ENCODE data around the gene C14orf119. TPM values are rescaled to one million over a fixed set of nuclear protein-coding genes. Genes with fewer than 3 reads are reported as not detected.

Gene C14orf119
- total RNA-seq, 8 experiments from 2014 or later: 13.4 to 113 (median 35.1) TPM

DNA sequence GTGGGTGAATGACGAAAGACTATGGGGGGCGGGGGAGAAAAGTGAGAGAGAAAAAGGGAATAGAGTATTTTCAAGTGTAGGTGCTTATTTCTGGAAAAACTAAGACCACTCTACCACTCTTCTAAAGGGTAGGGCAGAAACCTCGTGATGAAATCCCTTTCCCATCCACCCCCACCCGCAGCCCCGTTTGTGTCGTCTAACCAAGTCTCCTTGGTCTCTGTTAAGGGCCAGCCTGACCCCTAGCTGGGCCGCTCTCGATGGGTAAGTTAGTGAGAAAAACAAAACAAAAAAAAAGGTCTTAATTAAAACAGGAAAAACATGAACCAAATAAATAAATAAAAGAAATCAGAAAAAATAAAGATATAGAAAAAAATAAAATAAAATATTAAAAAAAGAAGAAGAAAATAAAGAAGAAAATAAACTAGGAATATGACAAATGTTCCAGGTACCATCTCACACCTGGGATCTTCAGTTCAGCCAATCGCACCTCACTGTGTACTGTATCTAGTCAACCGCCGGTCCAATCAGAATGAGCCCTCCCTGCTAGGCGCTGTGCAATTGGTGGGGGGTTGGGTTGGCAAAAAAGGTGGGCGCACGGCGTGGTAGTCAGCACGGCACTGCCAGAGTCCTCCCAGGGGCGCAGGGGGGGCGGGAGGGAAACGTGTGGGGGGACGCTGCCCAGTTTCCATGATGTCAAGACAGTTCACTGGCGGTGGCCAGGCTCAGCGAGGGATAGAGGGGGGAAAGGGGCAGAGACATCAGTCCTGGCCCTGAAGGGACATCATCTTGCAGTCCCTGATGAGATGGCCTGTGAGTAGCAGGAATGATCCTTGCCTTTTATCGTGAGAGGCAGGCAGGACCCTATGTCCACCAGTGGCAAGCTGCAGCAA, 28.2 kb upstream of the C14orf119 start:
- H3K4me3 ChIP-seq: no peak overlapping the region

DNA sequence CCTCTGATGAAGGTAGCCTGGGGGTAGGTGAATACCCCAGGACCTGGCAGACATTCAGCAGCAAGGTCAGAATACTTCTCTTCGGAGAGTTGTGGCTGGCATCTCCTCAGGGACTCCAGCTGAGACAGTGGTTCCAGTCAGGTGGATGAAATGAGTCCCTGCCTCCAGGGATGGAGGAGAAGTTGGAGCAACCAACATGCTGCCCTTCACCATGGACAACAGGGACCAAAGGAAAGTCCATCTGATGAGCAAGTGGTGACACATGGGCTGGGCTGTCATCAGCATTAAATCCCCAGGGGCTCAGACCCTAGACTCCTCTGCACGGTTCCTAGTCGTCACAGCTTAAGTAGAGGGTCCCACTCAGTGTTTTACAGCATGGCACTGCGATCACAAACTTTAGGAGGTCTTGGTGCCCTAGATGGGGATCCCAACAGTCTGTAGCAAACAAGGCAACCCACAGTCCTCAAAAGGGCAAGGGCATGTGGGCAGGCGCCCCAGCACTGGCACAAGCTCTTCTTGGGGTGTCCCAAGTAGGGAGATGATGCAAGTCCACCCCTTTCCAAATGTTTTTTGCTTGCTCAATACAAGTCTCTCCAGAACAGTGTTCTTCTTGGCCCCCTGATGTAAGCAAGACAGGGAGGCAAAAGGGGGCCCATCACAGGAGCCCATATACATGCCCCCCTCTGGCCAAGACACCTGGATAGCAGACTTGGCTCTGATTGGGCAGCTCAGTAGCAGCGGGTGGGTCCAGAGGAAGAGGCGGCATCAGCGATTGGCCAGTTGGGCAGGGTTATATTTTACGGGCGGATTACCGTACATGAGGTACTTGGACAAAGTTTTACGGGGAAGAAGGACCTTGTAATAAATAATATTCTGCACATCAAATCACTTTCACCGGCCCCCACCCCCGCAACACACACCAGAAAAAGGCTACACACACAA, 27.2 kb upstream of the C14orf119 start:
- 64 to 100% (median 80%) methylated on average over 2 to 8 of the region's 14 CpGs; no CpG with 5 or more reads in 1 of the 10 experiments for WGBS, 10 experiments
- in situ Hi-C loops (cut with MboI; ENCODE audit: low pct_unique_long_range_greater_than_20kb in 2 of 9, low sequenced_read_pairs in 9 of 9, unreplicated experiment in 9 of 9): loop anchor here in 6 of 9 experiments (10.0 to 25.0 kb wide), 3 partner anchors 83 to 506 kb away; partner anchors contain the start of genes AJUBA (in 2 of the 6) and HAUS4 (in 2 of the 6)
- peak in 3 of 8 experiments; percentile 2 to 7 (median 5) for ATAC-seq (replicated peaks in 6 of 8)
- Histone ChIP-seq H3K4me3 (no peak overlapping the region), H3K27ac (no peak overlapping the region), H3K4me1 (replicated peaks in 1 of 2) (peaks cover 27 to 31% of the 10 kb centered on the region in 2 donors)

More for the DNA sequence above, 28.2 kb upstream of the C14orf119 start:
- ATAC-seq (replicated peaks in 6 of 8): no peak
- Histone ChIP-seq H3K4me1 (replicated peaks in 1 of 2) (peaks cover 22 to 28% of the 10 kb centered on the region in 2 donors), H3K27ac (no peak overlapping the region)
- WGBS, 10 experiments: 80 to 100% (median 93%) methylated on average over 2 to 16 of the region's 23 CpGs; no CpG with 5 or more reads in 1 of the 10 experiments
- in situ Hi-C loops (cut with MboI; ENCODE audit: low pct_unique_long_range_greater_than_20kb in 2 of 9, low sequenced_read_pairs in 9 of 9, unreplicated experiment in 9 of 9): loop anchor here in 6 of 9 experiments (10.0 to 25.0 kb wide), 3 partner anchors 82 to 505 kb away; partner anchors contain the start of genes AJUBA (in 2 of the 6) and HAUS4 (in 2 of the 6)

DNA sequence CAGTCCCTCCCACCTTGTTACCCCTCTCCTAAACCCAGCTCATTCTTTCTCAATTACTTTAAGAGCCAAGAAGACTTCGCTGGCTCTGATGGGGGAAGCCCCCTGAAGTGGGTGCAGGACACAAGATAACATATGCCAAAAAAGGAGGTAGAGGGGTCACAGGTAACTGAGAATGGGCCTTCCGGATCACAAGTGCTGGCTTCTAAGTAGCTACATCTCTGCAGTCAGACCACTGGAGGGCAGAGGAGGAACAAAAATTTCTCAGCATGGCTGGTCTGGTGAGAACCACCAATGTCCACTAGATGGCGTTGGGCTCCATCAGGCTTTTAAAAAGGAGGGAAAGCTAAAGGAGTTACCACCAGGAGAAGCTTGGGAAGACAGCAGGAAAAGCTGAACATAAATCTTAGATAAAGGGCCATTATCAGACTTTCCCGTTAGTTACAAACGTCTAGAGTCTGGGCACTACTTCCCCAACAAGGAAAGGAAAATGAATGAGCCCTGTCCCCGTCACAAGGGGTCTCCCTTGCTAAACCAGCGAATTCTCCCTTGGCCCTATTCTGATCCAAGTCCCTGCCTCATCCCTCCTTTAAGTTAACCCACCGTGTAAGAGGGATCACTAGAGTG, 26.4 kb upstream of the C14orf119 start:
- 0 to 70% (median 17%) methylated on average over 2 to 4 of the region's 8 CpGs; no CpG with 5 or more reads in 3 of the 10 experiments for WGBS, 10 experiments
- Histone ChIP-seq H3K27ac (no peak overlapping the region), H3K4me1 (replicated peaks in 1 of 2) (peaks cover 27 to 31% of the 10 kb centered on the region in 2 donors), H3K4me3 (peak overlapping the region in 2 of 5 donors; percentile 2 to 13)
- in situ Hi-C loops (cut with MboI; ENCODE audit: low pct_unique_long_range_greater_than_20kb in 2 of 9, low sequenced_read_pairs in 9 of 9, unreplicated experiment in 9 of 9): loop anchor here in 6 of 9 experiments (10.0 to 25.0 kb wide), 3 partner anchors 84 to 507 kb away; partner anchors contain the start of genes AJUBA (in 2 of the 6) and HAUS4 (in 2 of the 6)
- peak; percentile 47 to 71 (median 60) for ATAC-seq (replicated peaks in 6 of 8)

DNA sequence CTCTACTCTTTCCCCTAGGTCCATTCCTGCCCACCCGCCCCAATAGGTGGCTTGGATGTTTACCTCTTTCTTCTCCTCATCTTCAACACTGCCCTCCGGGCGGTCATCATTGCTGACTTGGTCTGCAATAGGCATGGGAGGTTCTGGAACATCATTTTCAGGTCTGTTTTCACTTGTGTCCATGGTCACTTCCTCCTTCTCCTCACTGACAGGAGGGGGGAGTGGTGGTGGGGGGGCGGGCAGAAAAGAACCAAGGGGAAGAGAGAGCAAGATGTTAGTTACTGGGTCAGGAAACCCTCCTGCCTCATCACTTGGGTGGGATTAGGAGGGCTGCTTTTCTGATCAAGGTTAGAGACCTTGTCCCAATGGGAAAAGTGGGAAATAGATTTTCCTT, 25.9 kb upstream of the C14orf119 start:
- 60 to 100% (median 76%) methylated on average over 1 to 2 of the region's 4 CpGs; no CpG with 5 or more reads in 6 of the 10 experiments for WGBS, 10 experiments
- no peak for ATAC-seq (replicated peaks in 6 of 8)
- peak overlapping the region in 2 of 5 donors; percentile 2 to 13 for H3K4me3 ChIP-seq
- in situ Hi-C loops (cut with MboI; ENCODE audit: low pct_unique_long_range_greater_than_20kb in 2 of 9, low sequenced_read_pairs in 9 of 9, unreplicated experiment in 9 of 9): loop anchor here in 6 of 9 experiments (10.0 to 25.0 kb wide), 3 partner anchors 85 to 507 kb away; partner anchors contain the start of genes AJUBA (in 2 of the 6) and HAUS4 (in 2 of the 6)
- H3K4me1 ChIP-seq (replicated peaks in 1 of 2): peaks cover 27 to 31% of the 10 kb centered on the region in 2 donors
- peak overlapping the region in 1 of 2 donors; percentile 15 for H3K27ac ChIP-seq

DNA sequence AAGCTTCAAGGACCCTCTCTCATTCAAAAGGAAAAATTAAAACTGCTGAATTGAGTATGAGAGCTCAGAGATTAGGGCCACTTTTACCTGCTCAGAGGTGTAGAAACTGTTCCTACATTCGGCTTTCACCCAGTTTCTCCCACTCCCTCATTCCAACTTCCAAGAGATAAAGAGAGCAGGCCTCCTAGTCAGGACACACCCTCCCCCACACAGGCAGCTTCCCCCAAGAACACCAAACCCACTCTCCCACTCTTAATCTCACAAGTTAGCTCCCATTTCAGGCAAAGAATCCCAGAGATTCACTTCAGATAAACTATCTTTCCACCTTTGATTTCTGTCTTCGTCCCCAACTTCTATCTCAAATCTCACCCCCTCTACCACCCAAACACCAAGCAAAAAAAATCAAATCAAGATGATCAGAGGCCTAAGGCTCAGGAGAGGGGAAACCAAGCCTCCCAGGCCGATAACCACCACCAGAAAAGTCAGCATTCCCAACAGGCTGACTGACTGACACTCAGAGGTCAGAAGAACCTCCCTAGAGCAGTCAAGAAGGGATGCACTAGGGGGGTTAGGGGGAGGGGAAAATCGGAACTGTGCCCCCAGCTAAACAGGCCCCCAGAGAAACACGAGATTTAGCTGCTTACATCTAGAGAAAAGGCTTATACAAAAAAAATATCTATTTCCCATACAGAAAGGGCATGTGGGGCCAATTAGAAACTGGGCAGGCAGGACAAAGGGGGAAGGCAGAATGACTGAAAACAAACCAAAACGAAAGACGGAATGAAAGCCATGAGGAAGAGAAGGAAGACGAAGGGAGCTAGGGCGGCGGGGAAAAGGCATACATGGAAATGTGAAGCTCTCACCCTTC, 24.8 kb upstream of the C14orf119 start:
- H3K4me1 ChIP-seq (replicated peaks in 1 of 2): peaks cover 27 to 31% of the 10 kb centered on the region in 2 donors
- 0 to 40% (median 2%) methylated on average over 1 to 8 of the region's 10 CpGs; no CpG with 5 or more reads in 1 of the 10 experiments for WGBS, 10 experiments
- peak overlapping the region; percentile 64 to 90 (median 81) for H3K4me3 ChIP-seq
- peak overlapping the region; percentile 86 to 89 for H3K27ac ChIP-seq
- ATAC-seq (replicated peaks in 6 of 8): no peak
- in situ Hi-C loops (cut with MboI; ENCODE audit: low pct_unique_long_range_greater_than_20kb in 2 of 9, low sequenced_read_pairs in 9 of 9, unreplicated experiment in 9 of 9): loop anchor here in 5 of 9 experiments (25.0 kb wide), 2 partner anchors 108 to 508 kb away; partner anchors contain the start of gene HAUS4 (in 2 of the 5)

DNA sequence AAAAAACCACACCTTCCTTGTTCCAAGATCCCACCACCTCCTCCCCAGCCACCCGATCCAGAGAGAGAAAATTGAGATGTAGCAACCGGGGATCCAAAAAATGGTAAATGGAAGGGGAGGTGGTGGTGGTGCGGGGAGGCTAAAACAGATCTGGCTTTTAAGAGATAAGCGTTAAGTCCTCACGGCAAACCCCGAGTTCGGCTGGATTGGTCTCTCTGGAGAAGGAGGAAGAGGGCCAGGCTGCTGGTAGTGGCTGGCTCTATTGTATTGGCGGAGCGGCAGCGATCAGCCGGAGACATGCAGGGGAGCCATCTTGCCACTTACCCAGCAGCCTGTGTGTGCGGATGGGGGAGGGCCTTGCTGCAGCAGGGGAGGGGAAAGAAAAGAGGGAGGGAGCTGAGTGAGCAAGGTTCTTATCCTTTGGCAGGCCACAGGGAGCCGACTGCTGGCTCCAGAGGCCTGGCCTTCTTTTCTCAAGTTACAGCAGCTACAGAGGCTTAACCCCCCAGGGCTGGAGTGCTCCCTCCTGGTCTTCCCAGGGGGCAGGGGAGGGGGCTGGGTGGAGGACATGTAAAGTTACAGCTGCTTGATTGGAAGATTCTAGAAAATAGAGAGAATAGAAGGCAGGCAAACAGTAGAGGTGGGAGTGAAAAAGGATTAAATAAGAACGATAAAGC, 23.9 kb upstream of the C14orf119 start:
- H3K4me1 ChIP-seq (replicated peaks in 1 of 2): peaks cover 25 to 31% of the 10 kb centered on the region in 2 donors
- in situ Hi-C loops (cut with MboI; ENCODE audit: low pct_unique_long_range_greater_than_20kb in 2 of 9, low sequenced_read_pairs in 9 of 9, unreplicated experiment in 9 of 9): loop anchor here in 5 of 9 experiments (25.0 kb wide), 2 partner anchors 109 to 509 kb away; partner anchors contain the start of gene HAUS4 (in 2 of the 5)
- peak overlapping the region; percentile 86 to 89 for H3K27ac ChIP-seq
- peak overlapping the region; percentile 64 to 90 (median 81) for H3K4me3 ChIP-seq
- 0 to 40% (median 4%) methylated on average over 1 to 8 of the region's 14 CpGs for WGBS, 10 experiments
- ATAC-seq (replicated peaks in 6 of 8): peak; percentile 87 to 96 (median 94)

DNA sequence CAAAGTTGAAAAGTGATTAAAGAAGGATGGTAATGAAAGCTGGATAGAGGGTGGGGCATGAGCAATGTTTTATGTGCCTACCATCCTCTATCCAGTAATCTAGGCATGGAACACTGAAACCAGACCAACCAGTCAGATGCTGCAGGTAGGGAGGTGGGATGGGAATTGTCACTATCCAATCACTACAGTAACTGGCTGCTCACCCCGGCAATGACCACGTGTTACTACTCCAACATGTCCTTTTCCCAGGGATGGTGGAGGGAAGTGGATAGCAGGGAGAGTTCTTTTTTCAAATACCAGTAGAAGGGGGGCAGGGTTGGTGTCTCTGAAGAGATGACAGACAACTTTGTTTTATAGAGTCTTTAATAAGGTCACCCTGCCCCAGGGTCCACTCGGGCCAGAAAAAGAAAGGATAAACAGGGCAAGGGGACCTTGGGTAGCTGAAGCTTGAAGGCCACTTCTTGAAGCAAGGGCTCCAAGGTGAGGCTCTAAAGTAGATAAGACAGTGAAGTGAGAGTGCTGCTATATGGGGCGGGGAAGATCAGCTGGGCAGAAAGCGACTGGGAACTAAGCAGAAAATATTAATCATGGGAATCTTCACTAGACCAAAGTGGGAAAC, 23.3 kb upstream of the C14orf119 start:
- peak overlapping the region; percentile 86 to 89 for H3K27ac ChIP-seq
- peak overlapping the region; percentile 64 to 90 (median 81) for H3K4me3 ChIP-seq
- peak; percentile 13 to 68 (median 50) for ATAC-seq (replicated peaks in 6 of 8)
- in situ Hi-C loops (cut with MboI; ENCODE audit: low pct_unique_long_range_greater_than_20kb in 2 of 9, low sequenced_read_pairs in 9 of 9, unreplicated experiment in 9 of 9): loop anchor here in 5 of 9 experiments (25.0 kb wide), 2 partner anchors 110 to 510 kb away; partner anchors contain the start of gene HAUS4 (in 2 of the 5)
- peaks cover 25 to 31% of the 10 kb centered on the region in 2 donors for H3K4me1 ChIP-seq (replicated peaks in 1 of 2)
- 0 to 100% (median 48%) methylated on average over 1 to 5 of the region's 5 CpGs; no CpG with 5 or more reads in 2 of the 10 experiments for WGBS, 10 experiments

DNA sequence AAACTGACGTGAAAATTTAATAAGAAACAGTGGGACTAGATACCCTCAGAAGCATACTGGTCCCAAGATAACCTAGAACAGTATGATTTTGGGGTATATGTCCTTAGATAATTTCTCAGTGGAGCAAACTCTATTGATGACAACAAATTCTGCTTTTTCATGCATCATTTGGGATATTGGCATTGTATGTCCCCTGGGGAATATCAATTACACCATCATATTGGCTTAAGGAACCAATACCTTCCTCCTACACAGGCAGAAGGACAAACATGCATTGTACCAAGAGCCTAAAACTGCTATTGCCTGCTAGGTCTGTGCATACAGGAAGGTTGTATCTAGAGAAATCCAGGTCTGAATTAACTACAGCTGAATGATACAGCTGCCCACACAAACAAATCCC, 20.4 kb upstream of the C14orf119 start:
- in situ Hi-C loops (cut with MboI; ENCODE audit: low pct_unique_long_range_greater_than_20kb in 2 of 9, low sequenced_read_pairs in 9 of 9, unreplicated experiment in 9 of 9): loop anchor here in 5 of 9 experiments (25.0 kb wide), 2 partner anchors 113 to 513 kb away; partner anchors contain the start of gene HAUS4 (in 2 of the 5)
- ATAC-seq (replicated peaks in 6 of 8): no peak
- Histone ChIP-seq H3K4me1 (replicated peaks in 1 of 2) (peaks cover 14 to 15% of the 10 kb centered on the region in 2 donors), H3K27ac (no peak overlapping the region), H3K4me3 (no peak overlapping the region)
- 50 to 100% (median 100%) methylated on average over 1 of the region's 1 CpG; no CpG with 5 or more reads in 1 of the 10 experiments for WGBS, 10 experiments

DNA sequence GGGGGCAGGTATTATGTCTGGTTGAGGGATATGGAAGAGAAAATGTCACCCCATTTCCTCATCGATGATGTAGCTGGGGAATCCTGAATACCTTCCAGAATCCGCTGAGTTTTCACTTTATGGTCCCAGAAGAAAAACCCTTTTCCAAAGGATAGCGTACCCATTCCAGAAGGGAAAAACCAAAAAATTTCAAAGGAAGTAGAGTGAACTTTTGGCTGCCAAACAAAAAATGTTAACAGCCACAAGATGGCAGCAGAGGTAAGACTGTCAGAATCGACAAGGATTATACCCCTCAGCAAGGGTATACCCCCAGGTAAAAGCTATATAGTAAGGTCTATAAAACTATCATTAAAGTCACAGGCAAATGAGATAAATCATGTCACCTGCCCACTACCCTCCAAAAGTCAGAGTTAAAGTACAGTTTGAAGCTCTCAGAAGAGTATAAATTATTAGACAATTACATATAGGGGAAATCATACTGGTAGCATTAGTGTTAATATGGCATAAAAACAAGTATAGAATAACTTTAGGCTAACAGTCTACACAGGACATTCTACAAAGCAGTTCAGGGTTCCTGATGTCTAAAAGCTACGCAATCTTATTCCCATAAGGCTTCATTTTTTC, 18.4 kb upstream of the C14orf119 start:
- H3K4me1 ChIP-seq (replicated peaks in 1 of 2): peaks cover 5 to 7% of the 10 kb centered on the region in 2 donors
- no peak overlapping the region for H3K27ac ChIP-seq
- peak in 1 of 8 experiments; percentile 66 for ATAC-seq (replicated peaks in 6 of 8)
- 42 to 100% (median 62%) methylated on average over 1 to 4 of the region's 5 CpGs for whole genome bisulfite sequencing, 10 experiments
- in situ Hi-C loops (cut with MboI; ENCODE audit: low pct_unique_long_range_greater_than_20kb in 2 of 9, low sequenced_read_pairs in 9 of 9, unreplicated experiment in 9 of 9): no loop called here
- no peak overlapping the region for H3K4me3 ChIP-seq

DNA sequence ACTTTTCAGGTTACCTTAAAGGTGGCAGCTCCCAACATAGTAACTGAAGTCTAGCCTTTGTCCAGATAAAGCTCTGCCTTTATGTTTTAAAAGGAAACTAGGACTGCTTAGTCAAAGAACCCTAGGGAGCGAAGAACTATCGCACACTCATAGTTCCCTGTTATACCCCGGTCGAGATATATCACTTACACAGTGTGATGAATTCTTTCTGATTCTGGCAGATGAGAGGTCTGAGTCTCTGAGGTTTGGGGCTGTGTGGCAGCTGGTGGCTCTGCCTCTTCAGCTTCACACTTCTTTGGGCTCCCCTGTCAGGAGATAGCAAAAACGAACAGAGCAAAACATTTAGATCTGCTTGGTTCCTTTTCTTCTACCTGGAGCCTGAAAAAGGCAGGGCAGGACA, 17.3 kb upstream of the C14orf119 start:
- Histone ChIP-seq H3K4me3 (no peak overlapping the region), H3K27ac (no peak overlapping the region), H3K4me1 (replicated peaks in 1 of 2) (no peaks in the 10 kb centered on the region)
- in situ Hi-C loops (cut with MboI; ENCODE audit: low pct_unique_long_range_greater_than_20kb in 2 of 9, low sequenced_read_pairs in 9 of 9, unreplicated experiment in 9 of 9): no loop called here
- WGBS, 10 experiments: 57 to 100% (median 82%) methylated on average over 2 to 5 of the region's 5 CpGs; no CpG with 5 or more reads in 3 of the 10 experiments
- ATAC-seq (replicated peaks in 6 of 8): no peak
